H1 (cell line): Measurements from ENCODE around the gene TLL1. TPM values are rescaled to one million over a fixed set of nuclear protein-coding genes. Genes with fewer than 3 reads are reported as not detected.

ENCODE experiments used
- CTCF ChIA-PET: fragments of 300-600 bp; sonication (Branson Sonifier 250); formaldehyde crosslinking; loops from one replicate; lab custom pipeline; 2021; ENCODE audit not compliant: partially characterized antibody; lab: Charles Lee
- POLR2A ChIA-PET: fragments of 300-600 bp; sonication (Branson Sonifier 250); formaldehyde crosslinking; loops from one replicate; lab custom pipeline; 2021; ENCODE audit warnings: inconsistent platforms; ENCODE audit not compliant: partially characterized antibody; lab: Charles Lee
- DNase-seq, 2 experiments: peaks; one replicate each; pipeline versions ENCODE4 v3.0.0 to v3.0.0-alpha.2; 2010 to 2022; ENCODE audit warnings: low spot score in 2 of 2, low read depth in 1 of 2, mixed read lengths in 1 of 2
- FAIRE-seq: peaks from 2 replicates; lab custom pipeline; 2011; peaks lifted over from hg19 to GRCh38; lab: Jason Lieb, UNC
- H2AFZ ChIP-seq: 2 replicates; pipeline ENCODE4 v1.8.1; 2012; ENCODE audit warnings: low read length, inconsistent platforms
- H2AK5ac ChIP-seq: 2 replicates; pipeline ENCODE4 v1.6.1; 2013; ENCODE audit warnings: low read depth, low read length
- H2BK120ac ChIP-seq: replicated peaks from 2 replicates; pipeline ENCODE3; 2013; ENCODE audit warnings: low read depth, low read length, inconsistent platforms
- H2BK12ac ChIP-seq: 2 replicates; pipeline ENCODE4 v1.6.1; 2013; ENCODE audit warnings: low read depth, low read length
- H2BK15ac ChIP-seq: 2 replicates; pipeline ENCODE4 v1.6.1; 2013; ENCODE audit warnings: low read length
- H2BK20ac ChIP-seq: 2 replicates; pipeline ENCODE4 v1.6.1; 2013; ENCODE audit warnings: low read length
- H2BK5ac ChIP-seq: 2 replicates; pipeline ENCODE4 v1.6.1; 2013; ENCODE audit warnings: low read depth, low read length
- H3K14ac ChIP-seq: 2 replicates; pipeline ENCODE4 v1.6.1; 2013; ENCODE audit warnings: inconsistent platforms; ENCODE audit not compliant: insufficient read length
- H3K18ac ChIP-seq: 2 replicates; pipeline ENCODE4 v1.6.1; 2013; ENCODE audit warnings: low read length; ENCODE audit errors: extremely low read depth
- H3K23ac ChIP-seq: 2 replicates; pipeline ENCODE4 v1.6.1; 2013; ENCODE audit warnings: inconsistent platforms; ENCODE audit not compliant: insufficient read length
- H3K23me2 ChIP-seq: 2 replicates; pipeline ENCODE4 v1.6.1; 2013; ENCODE audit warnings: low read depth, low read length
- H3K27ac ChIP-seq: 2 replicates; pipeline ENCODE4 v1.6.1; 2011; ENCODE audit warnings: low read depth, low read length, inconsistent platforms
- H3K27me3 ChIP-seq, 4 experiments: replicated peaks in 1 of 4; 1 replicate in 1 of 4; 2 replicates in 3 of 4; pipeline versions ENCODE4 v1.6.1 to v1.8.1; 2011 to 2013; ENCODE audit warnings: low read length in 3 of 4, mild to moderate bottlenecking in 3 of 4, inconsistent platforms in 2 of 4, mixed read lengths in 2 of 4, moderate library complexity in 1 of 4; ENCODE audit not compliant: control insufficient read depth in 3 of 4, insufficient read depth in 3 of 4; ENCODE audit errors: extremely low read depth in 1 of 4
- H3K36me3 ChIP-seq, 4 experiments: 2 replicates each; pipeline versions ENCODE4 v1.6.1 to v1.8.1; 2011 to 2013; ENCODE audit warnings: mild to moderate bottlenecking in 4 of 4, low read length in 3 of 4, moderate library complexity in 2 of 4, control low read depth in 1 of 4, inconsistent platforms in 1 of 4; ENCODE audit not compliant: insufficient read depth in 4 of 4, control insufficient read depth in 2 of 4
- H3K4ac ChIP-seq: replicated peaks from 2 replicates; pipeline ENCODE3; 2013; ENCODE audit warnings: low read length, low read depth, mixed read lengths, inconsistent platforms; ENCODE audit not compliant: insufficient read length
- H3K4me1 ChIP-seq, 4 experiments: replicated peaks in 1 of 4; 1 replicate in 1 of 4; 2 replicates in 3 of 4; pipeline versions ENCODE4 v1.6.1 to v1.8.1; 2011 to 2013; ENCODE audit warnings: low read length in 3 of 4, inconsistent platforms in 2 of 4, mixed read lengths in 1 of 4; ENCODE audit not compliant: insufficient read depth in 4 of 4, control insufficient read depth in 3 of 4
- H3K4me2 ChIP-seq, 2 experiments: 2 replicates each; pipeline versions ENCODE4 v1.6.1 to v1.8.1; 2011 to 2013; ENCODE audit warnings: low read depth in 2 of 2, low read length in 2 of 2, control low read depth in 1 of 2, inconsistent platforms in 1 of 2, mild to moderate bottlenecking in 1 of 2; ENCODE audit not compliant: insufficient read depth in 1 of 2
- H3K4me3 ChIP-seq, 4 experiments: fragments of 200-600, 300-600 bp in 1 of 4; sonication (generic), shearing (Covaris generic), sonication (Bioruptor Twin) in 1 of 4; 2 replicates each; pipeline versions ENCODE4 v1.5.1 to v1.8.1; 2011 to 2016; ENCODE audit warnings: low read length in 4 of 4, low read depth in 3 of 4, control low read depth in 2 of 4, inconsistent platforms in 2 of 4, mild to moderate bottlenecking in 2 of 4, mixed read lengths in 1 of 4, moderate library complexity in 1 of 4; ENCODE audit not compliant: insufficient read depth in 2 of 4; ENCODE audit errors: extremely low read depth in 1 of 4
- H3K56ac ChIP-seq: replicated peaks from 2 replicates; pipeline ENCODE3; 2013; ENCODE audit warnings: low read depth, mild to moderate bottlenecking, mixed read lengths, low read length, inconsistent platforms; ENCODE audit not compliant: insufficient read length
- H3K79me1 ChIP-seq: 2 replicates; pipeline ENCODE4 v1.6.1; 2013; ENCODE audit warnings: low read depth, low read length, control low read depth
- H3K79me2 ChIP-seq, 2 experiments: 2 replicates each; pipeline versions ENCODE4 v1.6.1 to v1.8.1; 2012 to 2013; ENCODE audit warnings: low read length in 2 of 2, mild to moderate bottlenecking in 2 of 2, inconsistent platforms in 1 of 2; ENCODE audit not compliant: insufficient read depth in 2 of 2, control insufficient read depth in 1 of 2
- H3K9ac ChIP-seq, 4 experiments: replicated peaks in 1 of 4; 1 replicate in 1 of 4; 2 replicates in 3 of 4; pipeline versions ENCODE4 v1.6.1 to v1.8.1; 2011 to 2013; ENCODE audit warnings: low read depth in 3 of 4, low read length in 3 of 4, control low read depth in 2 of 4, mild to moderate bottlenecking in 2 of 4, moderate library complexity in 2 of 4, inconsistent platforms in 1 of 4; ENCODE audit errors: extremely low read depth in 1 of 4
- H3K9me3 ChIP-seq, 2 experiments: 2 replicates each; pipeline versions ENCODE4 v1.6.1 to v1.8.1; 2012 to 2013; ENCODE audit warnings: mild to moderate bottlenecking in 2 of 2, moderate library complexity in 2 of 2, control low read depth in 1 of 2, inconsistent platforms in 1 of 2, low read depth in 1 of 2, low read length in 1 of 2, mixed read lengths in 1 of 2; ENCODE audit not compliant: insufficient read depth in 2 of 2
- H4K20me1 ChIP-seq, 2 experiments: replicated peaks in 1 of 2; 2 replicates each; pipeline versions ENCODE3 to v1.8.1; 2011 to 2013; ENCODE audit warnings: inconsistent platforms in 2 of 2, low read length in 2 of 2, mild to moderate bottlenecking in 1 of 2; ENCODE audit not compliant: insufficient read depth in 2 of 2, control insufficient read depth in 1 of 2
- H4K5ac ChIP-seq: 2 replicates; pipeline ENCODE4 v1.6.1; 2013; ENCODE audit warnings: low read length, low read depth, mixed read lengths, inconsistent platforms; ENCODE audit not compliant: insufficient read length
- H4K8ac ChIP-seq: 2 replicates; pipeline ENCODE4 v1.8.0; 2013; ENCODE audit warnings: mild to moderate bottlenecking, moderate library complexity, low read length, inconsistent platforms; ENCODE audit not compliant: insufficient read depth; ENCODE audit errors: extremely low read depth
- H4K91ac ChIP-seq: replicated peaks from 2 replicates; pipeline ENCODE3; 2013; ENCODE audit warnings: low read length, mixed read lengths, inconsistent platforms; ENCODE audit not compliant: insufficient read length
- EP300 ChIP-seq, 2 experiments: IDR thresholded peaks; 1 replicate in 1 of 2; 2 replicates in 1 of 2; pipeline ENCODE4 v1.6.1; 2011 to 2012; ENCODE audit warnings: low read depth in 2 of 2, low read length in 2 of 2, mild to moderate bottlenecking in 2 of 2, borderline replicate concordance in 1 of 2, inconsistent platforms in 1 of 2, moderate library complexity in 1 of 2
- GABPA ChIP-seq: IDR thresholded peaks from 2 replicates; pipeline ENCODE4 v1.6.1; 2011; ENCODE audit warnings: mild to moderate bottlenecking, low read length, moderate library complexity, borderline replicate concordance; ENCODE audit not compliant: insufficient read depth
- HDAC2 ChIP-seq, 2 experiments: fragments of 300-600 bp in 1 of 2; sonication (generic) in 1 of 2; IDR thresholded peaks; 2 replicates each; pipeline ENCODE4 v1.6.1; 2011 to 2012; ENCODE audit warnings: low read depth in 2 of 2, low read length in 2 of 2, mild to moderate bottlenecking in 2 of 2, moderate library complexity in 2 of 2, borderline replicate concordance in 1 of 2, inconsistent platforms in 1 of 2
- JUND ChIP-seq: IDR thresholded peaks from 2 replicates; pipeline ENCODE4 v1.6.1; 2011; ENCODE audit warnings: mild to moderate bottlenecking, improper control_type of control experiment, low read length
- KDM1A ChIP-seq: fragments of 200-600, 300-600 bp; sonication (generic); IDR thresholded peaks from 2 replicates; pipeline ENCODE4 v1.7.1; 2016; ENCODE audit warnings: mild to moderate bottlenecking, low read length, borderline replicate concordance
- KDM5A ChIP-seq: fragments of 200-600 bp; IDR thresholded peaks from 2 replicates; pipeline ENCODE4 v1.7.1; 2012; ENCODE audit warnings: mild to moderate bottlenecking, low read length, inconsistent platforms, mixed read lengths
- RXRA ChIP-seq: IDR thresholded peaks from 2 replicates; pipeline ENCODE4 v1.6.1; 2011; ENCODE audit warnings: low read depth, mild to moderate bottlenecking, low read length, moderate library complexity; ENCODE audit not compliant: insufficient read depth
- SRF ChIP-seq: IDR thresholded peaks from 2 replicates; pipeline ENCODE4 v1.6.1; 2011; ENCODE audit warnings: mild to moderate bottlenecking, low read depth, low read length, moderate library complexity
- WGBS, 2 experiments: shearing (Covaris generic) in 1 of 2; methylation state at CpG; one replicate each; pipeline versions ENCODE4 v1.1.6 to v1.1.7; 2013 to 2015; ENCODE audit warnings: low lambda C conversion rate in 2 of 2, mixed read lengths in 2 of 2, inconsistent platforms in 1 of 2, low coverage in 1 of 2, missing lambda C conversion rate in 1 of 2; ENCODE audit not compliant: insufficient replicate concordance in 2 of 2, insufficient coverage in 1 of 2, insufficient read length in 1 of 2; ENCODE audit errors: extremely low coverage in 1 of 2, missing lambda C conversion rate in 1 of 2; 5-methylcytosine and 5-hydroxymethylcytosine counted together
- polyA plus RNA-seq, 7 experiments: library from polyadenylated mRNA; depleted of rRNA in 3 of 7; stranded (reverse) in 5 of 7; unstranded in 2 of 7; fragments of >200 nt in 5 of 7; fragments of 200-250 nt in 2 of 7; gene quantifications; 1 replicate in 5 of 7; 2 replicates in 1 of 7; 4 replicates in 1 of 7; pipeline versions ENCODE4 v1.2.1 to v1.2.3, GENCODE V29; 2011 to 2013; ENCODE audit warnings: missing spikeins in 2 of 7, mixed read lengths in 2 of 7
- total RNA-seq: library from RNA; stranded (reverse); fragmentation: NEBNext Ultra II Directional; extraction: Animal tissue kit (Norgen Biotek cat#: 25700); gene quantifications from 2 replicates; pipeline ENCODE4 v1.2.1, GENCODE V29; 2021
- TF ChIP-seq, protein P1 (sequence below): IDR thresholded peaks from 2 replicates; pipeline ENCODE4 v1.6.1; 2012; ENCODE audit warnings: low read length, inconsistent platforms
- TF ChIP-seq, protein P2 (sequence below): IDR thresholded peaks from 2 replicates; pipeline ENCODE4 v1.6.1; 2012; ENCODE audit warnings: inconsistent platforms

TLL1 gene
- total and polyA plus RNA-seq, 2 of the 8 experiments (the other 6 are each of a cell fraction or from before 2014, with no cell fraction given), result 0.18 to 1.1 TPM

DNA sequence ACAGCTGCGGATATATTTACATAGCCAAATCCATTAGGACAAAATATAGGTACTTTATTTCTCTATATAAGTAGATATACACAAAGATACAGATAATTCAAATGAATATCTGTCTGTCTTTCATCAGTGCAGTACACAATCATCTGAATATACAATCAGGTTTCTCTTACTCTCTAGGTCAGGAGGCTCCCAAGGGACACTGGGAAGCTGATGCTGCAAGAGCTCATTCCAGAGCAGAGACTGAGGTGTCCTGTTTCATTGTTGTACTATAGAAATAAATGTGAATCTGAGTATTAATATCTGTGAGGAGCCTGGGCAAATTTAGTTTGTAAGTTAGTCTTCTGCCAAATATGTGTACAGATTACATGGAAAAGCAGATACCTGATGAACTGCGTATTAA lies 4.2 kb downstream of the TLL1 start:
- Histone ChIP-seq H3K27me3 (peaks cover 18 to 38% (median 35%) of the 10 kb centered on the region in 4 experiments), H2BK20ac (no peak overlapping the region), H4K8ac (no peak overlapping the region), H3K9ac (no peak overlapping the region), H2BK5ac (no peak overlapping the region), H3K4me3 (no peak overlapping the region), H2BK120ac (no peak overlapping the region), H4K91ac (no peak overlapping the region), H3K14ac (no peak overlapping the region), H3K18ac (no peak overlapping the region), H3K9me3 (no peaks in the 10 kb centered on the region), H3K27ac (no peak overlapping the region), H3K23ac (no peak overlapping the region), H3K79me2 (no peaks in the 10 kb centered on the region), H2AK5ac (no peak overlapping the region), H3K4ac (no peak overlapping the region), H4K20me1 (no peaks in the 10 kb centered on the region), H2BK12ac (no peak overlapping the region), H3K79me1 (no peaks in the 10 kb centered on the region), H3K36me3 (no peaks in the 10 kb centered on the region), H4K5ac (no peak overlapping the region), H3K23me2 (peaks cover 16% of the 10 kb centered on the region), H2AFZ (no peak overlapping the region), H2BK15ac (no peak overlapping the region), H3K4me1 (peaks cover under 1 to 6% (median 4%) of the 10 kb centered on the region in 4 experiments; a peak in 5 of 7 replicates), H3K56ac (no peak overlapping the region), H3K4me2 (no peak overlapping the region)
- 93% methylated on average over 2 of the region's 2 CpGs; no CpG with 5 or more reads in 1 of the 2 experiments for WGBS, 2 experiments
- POLR2A ChIA-PET, result no interaction called here
- DNase-seq (no peak), FAIRE-seq (no peak)
- TF ChIP-seq SRF (no peak), GABPA (no peak), HDAC2 (IDR thresholded peaks at IDR 0.05; ENCODE audit: borderline replicate concordance in 1 of 2, low read depth in 2 of 2, low read length in 2 of 2) (no peak), JUND (no peak), EP300 (IDR thresholded peaks at IDR 0.05; ENCODE audit: borderline replicate concordance in 1 of 2, low read depth in 2 of 2, low read length in 2 of 2) (no peak), RXRA (no peak), KDM1A (no peak), KDM5A (no peak)
- TF ChIP-seq, protein P1, sequence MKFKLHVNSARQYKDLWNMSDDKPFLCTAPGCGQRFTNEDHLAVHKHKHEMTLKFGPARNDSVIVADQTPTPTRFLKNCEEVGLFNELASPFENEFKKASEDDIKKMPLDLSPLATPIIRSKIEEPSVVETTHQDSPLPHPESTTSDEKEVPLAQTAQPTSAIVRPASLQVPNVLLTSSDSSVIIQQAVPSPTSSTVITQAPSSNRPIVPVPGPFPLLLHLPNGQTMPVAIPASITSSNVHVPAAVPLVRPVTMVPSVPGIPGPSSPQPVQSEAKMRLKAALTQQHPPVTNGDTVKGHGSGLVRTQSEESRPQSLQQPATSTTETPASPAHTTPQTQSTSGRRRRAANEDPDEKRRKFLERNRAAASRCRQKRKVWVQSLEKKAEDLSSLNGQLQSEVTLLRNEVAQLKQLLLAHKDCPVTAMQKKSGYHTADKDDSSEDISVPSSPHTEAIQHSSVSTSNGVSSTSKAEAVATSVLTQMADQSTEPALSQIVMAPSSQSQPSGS, result no peak
- TF ChIP-seq, protein P2, sequence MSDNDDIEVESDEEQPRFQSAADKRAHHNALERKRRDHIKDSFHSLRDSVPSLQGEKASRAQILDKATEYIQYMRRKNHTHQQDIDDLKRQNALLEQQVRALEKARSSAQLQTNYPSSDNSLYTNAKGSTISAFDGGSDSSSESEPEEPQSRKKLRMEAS, result no peak
- CTCF ChIA-PET, result no interaction called here
